Panc1 (cell line): Measurements from ENCODE around the gene SETD3. TPM values are rescaled to one million over a fixed set of nuclear protein-coding genes. Genes with fewer than 3 reads are reported as not detected.

ENCODE experiments used
- ATAC-seq: fragments of 200-7000 bp; cut with Tn5 transposase; 2 replicates; pipeline ENCODE4 v1.9.1; 2020; ENCODE audit warnings: mild to moderate bottlenecking, moderate library complexity
- BruUV-seq: library from RNA; stranded (reverse); fragments of 400-500 nt; replicated peaks from 2 replicates; lab custom pipeline; 2021; lab: Mats Ljungman, UMichigan
- CTCF ChIA-PET: fragments of 300-600 bp; sonication (Branson Sonifier 250); formaldehyde crosslinking; loops from one replicate; lab custom pipeline; 2022; ENCODE audit warnings: antibody characterized with exemption; lab: Charles Lee
- POLR2A ChIA-PET: fragments of 300-600 bp; sonication (Branson Sonifier 250); formaldehyde crosslinking; loops from one replicate; lab custom pipeline; 2022; ENCODE audit warnings: antibody characterized with exemption; lab: Charles Lee
- DNase-seq: peaks from one replicate; pipeline ENCODE4 v3.0.0-alpha.2; 2010; ENCODE audit warnings: low read depth, low spot score
- H3K27ac ChIP-seq: 2 replicates; pipeline ENCODE4 v1.5.1; 2011; ENCODE audit warnings: mild to moderate bottlenecking, low read length, inconsistent platforms
- H3K27me3 ChIP-seq: fragments of 200-500 bp; sonication (Bioruptor generic); 2 replicates; pipeline ENCODE4 v1.6.0; 2014; ENCODE audit warnings: low read length, inconsistent platforms; ENCODE audit not compliant: control insufficient read depth, insufficient read depth
- H3K36me3 ChIP-seq: fragments of 200-500 bp; sonication (Bioruptor generic); 2 replicates; pipeline ENCODE4 v1.5.1; 2014; ENCODE audit warnings: inconsistent platforms, mild to moderate bottlenecking, low read length, moderate library complexity; ENCODE audit not compliant: control insufficient read depth, insufficient read depth
- H3K4me1 ChIP-seq: 2 replicates; pipeline ENCODE4 v1.5.1; 2011; ENCODE audit warnings: inconsistent platforms, mild to moderate bottlenecking, low read length, moderate library complexity; ENCODE audit not compliant: control insufficient read depth, insufficient read depth
- H3K4me3 ChIP-seq, 2 experiments: 2 replicates each; pipeline ENCODE4 v1.5.1; 2011 to 2012; ENCODE audit warnings: low read depth in 2 of 2, low read length in 2 of 2, mild to moderate bottlenecking in 2 of 2, inconsistent platforms in 1 of 2, moderate library complexity in 1 of 2
- H3K9me3 ChIP-seq: fragments of 200-500 bp; sonication (Bioruptor generic); 2 replicates; pipeline ENCODE4 v1.5.1; 2014; ENCODE audit warnings: low read depth, mild to moderate bottlenecking, inconsistent platforms, low read length, moderate library complexity; ENCODE audit not compliant: control insufficient read depth, insufficient read depth
- POLR2AphosphoS5 ChIP-seq: IDR thresholded peaks from 2 replicates; pipeline ENCODE4 v1.6.1; 2012; ENCODE audit warnings: mild to moderate bottlenecking, low read depth, low read length, moderate library complexity
- SIN3A ChIP-seq: IDR thresholded peaks from 2 replicates; pipeline ENCODE4 v1.6.1; 2012; ENCODE audit warnings: low read depth, mild to moderate bottlenecking, low read length, moderate library complexity, borderline replicate concordance; ENCODE audit not compliant: insufficient read depth
- TCF7L2 ChIP-seq: IDR thresholded peaks from 2 replicates; pipeline ENCODE4 v1.6.1; 2011; ENCODE audit warnings: mild to moderate bottlenecking, low read depth, low read length, inconsistent platforms
- in situ Hi-C: cut with HindIII; loops from 2 replicates; pipeline ENCODE4 v1.10.0; 2016; ENCODE audit warnings: low sequenced_read_pairs, low pct_unique_long_range_greater_than_20kb
- intact Hi-C: fragments of 100-400 bp; cut with micrococcal nuclease; formaldehyde crosslinking; loops from one replicate; pipeline ENCODE4 v1.10.0; 2022; ENCODE audit not compliant: unreplicated experiment
- total RNA-seq: library from RNA; stranded (reverse); gene quantifications from one replicate; pipeline ENCODE4 v1.2.1, GENCODE V29; 2021; ENCODE audit not compliant: unreplicated experiment
- TF ChIP-seq, protein P1 (sequence below): fragments of 450-650 bp; IDR thresholded peaks from 2 replicates; pipeline ENCODE4 v1.5.1; 2017; ENCODE audit warnings: mild to moderate bottlenecking
- TF ChIP-seq, protein P2 (sequence below), 2 experiments: IDR thresholded peaks; 2 replicates each; pipeline ENCODE4 v1.6.1; 2011 to 2012; ENCODE audit warnings: low read depth in 2 of 2, control low read depth in 1 of 2, low read length in 1 of 2, mild to moderate bottlenecking in 1 of 2, moderate library complexity in 1 of 2; ENCODE audit not compliant: insufficient read depth in 1 of 2

Gene SETD3
- total RNA-seq, 1 experiment from 2014 or later: 51.1 TPM

DNA sequence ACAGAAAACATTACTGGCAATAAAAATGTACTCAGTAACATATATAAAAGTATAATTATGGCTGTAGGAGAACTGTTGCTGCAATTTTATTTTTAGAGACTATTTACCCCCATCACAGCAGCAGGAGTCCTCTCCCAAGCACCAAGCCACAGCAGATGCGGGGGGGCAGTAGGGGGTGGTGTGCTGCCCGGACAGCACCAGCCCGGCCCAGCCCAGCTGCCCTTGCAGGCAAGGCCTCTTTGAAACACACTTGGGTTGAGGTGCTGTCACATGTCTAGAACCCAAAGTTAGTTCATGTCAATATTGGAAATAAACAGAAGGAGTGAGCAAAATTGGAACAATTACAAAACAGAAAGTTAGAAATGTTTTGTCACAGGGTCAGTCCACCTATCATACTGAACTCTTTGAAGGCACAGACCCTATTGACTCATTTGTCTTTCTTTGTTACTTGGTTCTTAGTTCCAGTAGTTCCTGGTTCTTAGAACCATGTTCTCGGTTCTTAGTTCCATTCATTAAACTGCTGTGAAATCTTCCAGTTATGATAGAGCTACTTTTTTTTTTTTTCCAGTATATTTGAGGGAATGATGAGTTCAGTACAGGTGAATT, 23.3 kb upstream of the SETD3 start:
- DNase-seq: no peak
- BruUV-seq: no TSS peak
- no peak for ATAC-seq
- H3K9me3 ChIP-seq: no peaks in the 10 kb centered on the region
- intact Hi-C loops (no loop called here), in situ Hi-C loops (no loop called here)
- no peak for TF ChIP-seq POLR2AphosphoS5
- no peaks in the 10 kb centered on the region; the same call in 1 of the 2 replicates for H3K4me1 ChIP-seq
- H3K36me3 ChIP-seq: peaks cover 27% of the 10 kb centered on the region
- CTCF ChIA-PET: no interaction called here
- no peaks in the 10 kb centered on the region for H3K27me3 ChIP-seq
- POLR2A ChIA-PET: no interaction called here
- no peak overlapping the region for H3K4me3 ChIP-seq
- H3K27ac ChIP-seq: no peak overlapping the region

DNA sequence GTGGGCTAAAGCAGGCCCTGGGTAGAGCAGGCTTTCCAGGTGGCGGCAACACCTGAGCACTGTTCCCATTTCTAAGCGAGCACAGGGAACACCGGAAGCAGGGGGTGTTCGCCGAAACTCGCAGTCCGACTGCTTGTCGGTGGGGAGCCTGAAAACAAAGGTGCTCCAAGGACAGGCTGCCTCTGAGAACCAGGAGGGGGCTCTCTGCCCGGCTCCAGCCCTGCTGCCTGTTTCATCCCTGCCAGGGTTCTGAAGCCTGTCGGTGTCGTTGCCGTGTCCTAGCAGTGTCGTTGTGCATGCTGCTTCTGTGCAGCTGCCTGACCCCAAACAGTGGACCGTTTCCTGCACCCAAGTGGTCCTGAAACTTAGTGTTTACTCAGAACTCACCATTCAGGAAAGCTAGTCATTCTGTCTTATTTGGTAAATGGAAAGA, 22.3 kb upstream of the SETD3 start:
- ATAC-seq (no peak), DNase-seq (no peak)
- Histone ChIP-seq H3K27ac (no peak overlapping the region), H3K4me3 (no peak overlapping the region), H3K27me3 (no peaks in the 10 kb centered on the region), H3K36me3 (peaks cover 27% of the 10 kb centered on the region), H3K4me1 (no peaks in the 10 kb centered on the region), H3K9me3 (no peaks in the 10 kb centered on the region)
- in situ Hi-C loops: no loop called here
- intact Hi-C loops: no loop called here
- BruUV-seq: no TSS peak
- ChIA-PET CTCF (no interaction called here), POLR2A (no interaction called here)
- TF ChIP-seq, protein P1, sequence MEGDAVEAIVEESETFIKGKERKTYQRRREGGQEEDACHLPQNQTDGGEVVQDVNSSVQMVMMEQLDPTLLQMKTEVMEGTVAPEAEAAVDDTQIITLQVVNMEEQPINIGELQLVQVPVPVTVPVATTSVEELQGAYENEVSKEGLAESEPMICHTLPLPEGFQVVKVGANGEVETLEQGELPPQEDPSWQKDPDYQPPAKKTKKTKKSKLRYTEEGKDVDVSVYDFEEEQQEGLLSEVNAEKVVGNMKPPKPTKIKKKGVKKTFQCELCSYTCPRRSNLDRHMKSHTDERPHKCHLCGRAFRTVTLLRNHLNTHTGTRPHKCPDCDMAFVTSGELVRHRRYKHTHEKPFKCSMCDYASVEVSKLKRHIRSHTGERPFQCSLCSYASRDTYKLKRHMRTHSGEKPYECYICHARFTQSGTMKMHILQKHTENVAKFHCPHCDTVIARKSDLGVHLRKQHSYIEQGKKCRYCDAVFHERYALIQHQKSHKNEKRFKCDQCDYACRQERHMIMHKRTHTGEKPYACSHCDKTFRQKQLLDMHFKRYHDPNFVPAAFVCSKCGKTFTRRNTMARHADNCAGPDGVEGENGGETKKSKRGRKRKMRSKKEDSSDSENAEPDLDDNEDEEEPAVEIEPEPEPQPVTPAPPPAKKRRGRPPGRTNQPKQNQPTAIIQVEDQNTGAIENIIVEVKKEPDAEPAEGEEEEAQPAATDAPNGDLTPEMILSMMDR: no peak
- TF ChIP-seq POLR2AphosphoS5 (no peak), TCF7L2 (no peak), SIN3A (no peak)
- TF ChIP-seq, protein P2, sequence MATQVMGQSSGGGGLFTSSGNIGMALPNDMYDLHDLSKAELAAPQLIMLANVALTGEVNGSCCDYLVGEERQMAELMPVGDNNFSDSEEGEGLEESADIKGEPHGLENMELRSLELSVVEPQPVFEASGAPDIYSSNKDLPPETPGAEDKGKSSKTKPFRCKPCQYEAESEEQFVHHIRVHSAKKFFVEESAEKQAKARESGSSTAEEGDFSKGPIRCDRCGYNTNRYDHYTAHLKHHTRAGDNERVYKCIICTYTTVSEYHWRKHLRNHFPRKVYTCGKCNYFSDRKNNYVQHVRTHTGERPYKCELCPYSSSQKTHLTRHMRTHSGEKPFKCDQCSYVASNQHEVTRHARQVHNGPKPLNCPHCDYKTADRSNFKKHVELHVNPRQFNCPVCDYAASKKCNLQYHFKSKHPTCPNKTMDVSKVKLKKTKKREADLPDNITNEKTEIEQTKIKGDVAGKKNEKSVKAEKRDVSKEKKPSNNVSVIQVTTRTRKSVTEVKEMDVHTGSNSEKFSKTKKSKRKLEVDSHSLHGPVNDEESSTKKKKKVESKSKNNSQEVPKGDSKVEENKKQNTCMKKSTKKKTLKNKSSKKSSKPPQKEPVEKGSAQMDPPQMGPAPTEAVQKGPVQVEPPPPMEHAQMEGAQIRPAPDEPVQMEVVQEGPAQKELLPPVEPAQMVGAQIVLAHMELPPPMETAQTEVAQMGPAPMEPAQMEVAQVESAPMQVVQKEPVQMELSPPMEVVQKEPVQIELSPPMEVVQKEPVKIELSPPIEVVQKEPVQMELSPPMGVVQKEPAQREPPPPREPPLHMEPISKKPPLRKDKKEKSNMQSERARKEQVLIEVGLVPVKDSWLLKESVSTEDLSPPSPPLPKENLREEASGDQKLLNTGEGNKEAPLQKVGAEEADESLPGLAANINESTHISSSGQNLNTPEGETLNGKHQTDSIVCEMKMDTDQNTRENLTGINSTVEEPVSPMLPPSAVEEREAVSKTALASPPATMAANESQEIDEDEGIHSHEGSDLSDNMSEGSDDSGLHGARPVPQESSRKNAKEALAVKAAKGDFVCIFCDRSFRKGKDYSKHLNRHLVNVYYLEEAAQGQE (IDR thresholded peaks at IDR 0.05; ENCODE audit: insufficient read depth in 1 of 2, low read depth in 2 of 2, low read length in 1 of 2): no peak

DNA sequence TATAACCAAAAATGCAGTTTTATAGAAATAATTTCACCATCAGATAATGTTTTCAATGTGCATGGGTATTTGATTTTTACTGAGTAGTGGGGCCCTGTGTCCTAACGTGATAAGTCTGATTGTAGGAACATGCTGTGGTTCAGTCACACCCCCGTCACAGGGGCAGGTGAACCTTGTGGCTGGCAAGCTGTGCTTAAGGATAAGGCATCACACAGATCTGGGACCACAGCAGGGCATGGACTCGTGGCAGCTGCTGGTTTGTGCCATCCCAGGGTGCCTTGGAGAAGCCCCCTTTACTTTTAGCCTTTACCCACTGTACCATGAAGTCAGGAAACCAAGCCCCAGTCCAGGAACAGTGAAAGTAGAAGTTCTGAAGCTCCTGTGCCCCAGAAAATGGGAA, 17.2 kb upstream of the SETD3 start:
- Histone ChIP-seq H3K27ac (no peak overlapping the region), H3K36me3 (peaks cover 28% of the 10 kb centered on the region), H3K4me1 (no peaks in the 10 kb centered on the region), H3K4me3 (no peak overlapping the region), H3K27me3 (no peaks in the 10 kb centered on the region), H3K9me3 (no peaks in the 10 kb centered on the region)
- POLR2A ChIA-PET: no interaction called here
- TF ChIP-seq SIN3A (no peak), TCF7L2 (no peak), POLR2AphosphoS5 (no peak)
- TF ChIP-seq, protein P1: no peak
- TF ChIP-seq, protein P2 (IDR thresholded peaks at IDR 0.05; ENCODE audit: insufficient read depth in 1 of 2, low read depth in 2 of 2, low read length in 1 of 2): no peak
- DNase-seq (no peak), ATAC-seq (no peak)
- intact Hi-C loops: no loop called here
- in situ Hi-C loops: no loop called here
- no TSS peak for BruUV-seq
- CTCF ChIA-PET: no interaction called here
